AG04450 (cell line): ENCODE measurements around the gene CLBA1. TPM values are rescaled to one million over a fixed set of nuclear protein-coding genes. Genes with fewer than 3 reads are reported as not detected.
"Not testable (repeated sequence)": the region's sequence is repeated elsewhere in the genome, so short reads cannot be mapped to it uniquely, and the experiment has no call there.

Source experiments
- CTCF ChIA-PET: fragments of 300-600, 350-600 bp; formaldehyde crosslinking; extraction: SDS; loops from one replicate; lab custom pipeline; 2022; ENCODE audit warnings: antibody characterized with exemption, inconsistent platforms; lab: Charles Lee
- POLR2A ChIA-PET: fragments of 350-600 bp; formaldehyde crosslinking; extraction: SDS; loops from one replicate; lab custom pipeline; 2021; ENCODE audit warnings: antibody characterized with exemption, inconsistent platforms; lab: Yijun Ruan, JAX
- DNase-seq: peaks from one replicate; pipeline ENCODE4 v3.0.0-alpha.2; 2011; ENCODE audit warnings: low read depth, low spot score
- H3K27ac ChIP-seq: one replicate; pipeline ENCODE4 v1.5.1; 2012; ENCODE audit warnings: low read depth, low read length, control low read depth
- H3K27me3 ChIP-seq: one replicate; pipeline ENCODE4 v1.6.0; 2012; ENCODE audit warnings: low read length; ENCODE audit not compliant: control insufficient read depth, insufficient read depth
- H3K4me3 ChIP-seq: 2 replicates; pipeline ENCODE4 v1.5.1; 2011; ENCODE audit warnings: mild to moderate bottlenecking, low read depth, low read length, control low read depth
- H3K9me3 ChIP-seq: 2 replicates; pipeline ENCODE4 v1.5.1; 2012; ENCODE audit warnings: low read length; ENCODE audit not compliant: control insufficient read depth, insufficient read depth
- polyA plus RNA-seq: library from polyadenylated mRNA; depleted of rRNA; stranded (reverse); fragments of >200 nt; gene quantifications from 2 replicates; pipeline ENCODE4 v1.2.3, GENCODE V29; 2011
- TF ChIP-seq, protein P1 (sequence below): IDR thresholded peaks from 2 replicates; pipeline ENCODE4 v1.5.1; 2011; ENCODE audit warnings: low read depth, low read length, control low read depth, inconsistent platforms

The CLBA1 gene
- polyA plus RNA-seq, 1 experiment = 4.6 TPM

DNA sequence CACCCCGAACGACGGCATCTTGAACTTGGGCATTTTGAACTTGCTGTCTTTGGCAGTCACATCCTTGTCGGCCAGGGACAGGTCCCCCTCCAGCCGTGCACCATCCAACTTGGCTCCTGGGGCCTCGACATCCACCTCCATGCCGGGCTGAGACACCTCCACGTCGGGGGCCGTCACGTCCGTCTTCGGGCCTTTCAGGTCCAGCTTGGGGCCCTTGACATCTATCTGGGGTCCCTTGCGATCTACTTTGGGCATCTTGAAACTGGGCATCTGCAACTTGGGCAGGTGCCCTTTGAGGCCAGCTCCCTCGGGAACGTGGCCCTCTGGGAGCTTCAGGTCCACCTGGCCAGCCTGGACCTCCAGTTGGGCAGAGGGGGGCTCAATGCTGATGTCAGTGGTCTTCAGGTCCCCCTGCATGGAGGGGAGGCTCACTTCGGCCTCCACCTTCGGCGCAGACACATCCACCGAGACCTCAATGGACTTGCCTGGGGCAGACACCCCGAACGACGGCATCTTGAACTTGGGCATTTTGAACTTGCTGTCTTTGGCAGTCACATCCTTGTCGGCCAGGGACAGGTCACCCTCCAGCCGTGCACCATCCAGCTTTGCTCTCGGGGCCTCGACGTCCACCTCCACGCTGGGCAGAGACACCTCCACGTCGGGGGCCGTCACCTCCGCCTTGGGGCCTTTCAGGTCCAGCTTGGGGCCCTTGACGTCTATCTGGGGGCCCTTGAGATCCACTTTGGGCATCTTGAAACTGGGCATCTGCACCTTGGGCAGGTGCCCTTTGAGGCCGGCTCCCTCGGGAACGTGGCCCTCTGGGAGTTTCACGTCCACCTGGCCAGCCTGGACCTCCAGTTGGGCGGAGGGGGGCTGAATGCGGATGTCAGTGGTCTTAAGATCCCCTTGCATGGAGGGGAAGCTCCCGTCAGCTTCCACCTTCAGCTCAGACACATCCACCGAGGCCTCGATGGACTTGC, 39.3 kb upstream of the CLBA1 start:
- DNase-seq, POLR2A ChIA-PET, CTCF ChIA-PET, H3K27ac ChIP-seq, H3K27me3 ChIP-seq, H3K4me3 ChIP-seq: not testable (repeated sequence)
- H3K9me3 ChIP-seq = peaks cover 30% of the 10 kb centered on the region; the same call in 1 of the 2 replicates

DNA sequence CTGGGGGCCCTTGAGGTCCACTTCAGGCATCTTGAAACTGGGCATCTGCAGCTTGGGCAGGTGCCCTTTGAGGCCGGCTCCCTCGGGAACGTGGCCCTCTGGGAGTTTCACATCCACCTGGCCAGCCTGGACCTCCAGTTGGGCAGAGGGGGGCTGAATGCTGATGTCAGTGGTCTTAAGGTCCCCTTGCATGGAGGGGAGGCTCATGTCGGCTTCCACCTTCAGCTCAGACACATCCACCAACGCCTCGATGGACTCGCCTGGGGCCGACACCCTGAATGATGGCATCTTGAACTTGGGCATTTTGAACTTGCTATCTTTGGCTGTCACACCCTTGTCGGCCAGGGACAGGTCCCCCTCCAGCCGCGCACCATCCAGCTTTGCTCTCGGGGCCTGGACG, 38.4 kb upstream of the CLBA1 start:
- DNase-seq, H3K27ac ChIP-seq, H3K4me3 ChIP-seq, POLR2A ChIA-PET, CTCF ChIA-PET, H3K27me3 ChIP-seq: not testable (repeated sequence)
- peaks cover 35% of the 10 kb centered on the region; the same call in 1 of the 2 replicates for H3K9me3 ChIP-seq

DNA sequence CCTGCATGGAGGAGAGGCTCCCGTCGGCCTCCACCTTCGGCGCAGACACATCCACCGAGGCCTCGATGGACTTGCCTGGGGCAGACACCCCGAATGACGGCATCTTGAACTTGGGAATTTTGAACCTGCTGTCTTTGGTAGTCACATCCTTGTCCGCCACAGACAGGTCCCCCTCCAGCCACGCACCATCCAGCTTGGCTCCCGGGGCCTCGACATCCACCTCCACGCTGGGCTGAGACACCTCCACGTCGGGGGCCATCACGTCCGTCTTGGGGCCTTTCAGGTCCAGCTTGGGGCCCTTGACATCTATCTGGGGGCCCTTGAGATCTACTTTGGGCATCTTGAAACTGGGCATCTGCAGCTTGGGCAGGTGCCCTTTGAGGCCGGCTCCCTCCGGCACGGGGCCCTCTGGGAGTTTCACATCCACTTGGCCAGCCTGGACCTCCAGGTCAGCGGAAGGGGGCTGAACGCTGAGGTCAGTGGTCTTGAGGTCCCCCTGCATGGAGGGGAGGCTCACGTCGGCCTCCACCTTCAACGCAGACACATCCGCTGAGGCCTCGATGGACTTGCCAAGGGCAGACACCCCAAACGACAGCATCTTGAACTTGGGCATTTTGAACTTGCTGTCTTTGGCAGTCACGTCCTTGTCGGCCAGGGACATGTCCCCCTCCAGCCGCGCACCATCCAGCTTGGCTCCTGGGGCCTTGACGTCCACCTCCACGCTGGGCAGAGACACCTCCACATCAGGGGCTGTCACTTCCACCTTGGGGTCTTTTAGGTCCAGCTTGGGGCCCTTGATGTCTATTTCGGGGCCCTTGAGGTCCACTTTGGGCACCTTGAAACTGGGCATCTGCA, 37.5 kb upstream of the CLBA1 start:
- peaks cover 31% of the 10 kb centered on the region; the same call in 1 of the 2 replicates for H3K9me3 ChIP-seq
- H3K4me3 ChIP-seq, DNase-seq, H3K27me3 ChIP-seq, CTCF ChIA-PET, H3K27ac ChIP-seq, POLR2A ChIA-PET: not testable (repeated sequence)

DNA sequence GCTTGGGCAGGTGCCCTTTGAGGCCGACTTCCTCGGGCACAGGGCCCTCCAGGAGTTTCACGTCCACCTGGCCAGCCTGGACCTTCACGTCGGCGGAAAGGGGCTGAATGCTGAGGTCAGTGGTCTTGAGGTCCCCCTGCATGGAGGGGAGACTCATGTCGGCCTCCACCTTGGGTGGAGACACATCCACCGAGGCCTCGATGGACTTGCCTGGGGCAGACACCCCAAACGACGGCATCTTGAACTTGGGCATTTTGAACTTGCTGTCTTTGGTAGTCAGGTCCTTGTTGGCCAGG, 36.9 kb upstream of the CLBA1 start:
- TF ChIP-seq, protein P1, sequence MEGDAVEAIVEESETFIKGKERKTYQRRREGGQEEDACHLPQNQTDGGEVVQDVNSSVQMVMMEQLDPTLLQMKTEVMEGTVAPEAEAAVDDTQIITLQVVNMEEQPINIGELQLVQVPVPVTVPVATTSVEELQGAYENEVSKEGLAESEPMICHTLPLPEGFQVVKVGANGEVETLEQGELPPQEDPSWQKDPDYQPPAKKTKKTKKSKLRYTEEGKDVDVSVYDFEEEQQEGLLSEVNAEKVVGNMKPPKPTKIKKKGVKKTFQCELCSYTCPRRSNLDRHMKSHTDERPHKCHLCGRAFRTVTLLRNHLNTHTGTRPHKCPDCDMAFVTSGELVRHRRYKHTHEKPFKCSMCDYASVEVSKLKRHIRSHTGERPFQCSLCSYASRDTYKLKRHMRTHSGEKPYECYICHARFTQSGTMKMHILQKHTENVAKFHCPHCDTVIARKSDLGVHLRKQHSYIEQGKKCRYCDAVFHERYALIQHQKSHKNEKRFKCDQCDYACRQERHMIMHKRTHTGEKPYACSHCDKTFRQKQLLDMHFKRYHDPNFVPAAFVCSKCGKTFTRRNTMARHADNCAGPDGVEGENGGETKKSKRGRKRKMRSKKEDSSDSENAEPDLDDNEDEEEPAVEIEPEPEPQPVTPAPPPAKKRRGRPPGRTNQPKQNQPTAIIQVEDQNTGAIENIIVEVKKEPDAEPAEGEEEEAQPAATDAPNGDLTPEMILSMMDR = no peak
- Histone ChIP-seq H3K27ac (no peak overlapping the region), H3K27me3 (no peaks in the 10 kb centered on the region), H3K9me3 (peaks cover 31% of the 10 kb centered on the region; the same call in 1 of the 2 replicates), H3K4me3 (no peak overlapping the region)
- ChIA-PET POLR2A (no interaction called here), CTCF (interaction anchor here (0.7 kb wide), 1 partner anchor 21 kb away, joined by 4 read pairs; no protein-coding TSS in a partner anchor)
- DNase-seq = no peak

DNA sequence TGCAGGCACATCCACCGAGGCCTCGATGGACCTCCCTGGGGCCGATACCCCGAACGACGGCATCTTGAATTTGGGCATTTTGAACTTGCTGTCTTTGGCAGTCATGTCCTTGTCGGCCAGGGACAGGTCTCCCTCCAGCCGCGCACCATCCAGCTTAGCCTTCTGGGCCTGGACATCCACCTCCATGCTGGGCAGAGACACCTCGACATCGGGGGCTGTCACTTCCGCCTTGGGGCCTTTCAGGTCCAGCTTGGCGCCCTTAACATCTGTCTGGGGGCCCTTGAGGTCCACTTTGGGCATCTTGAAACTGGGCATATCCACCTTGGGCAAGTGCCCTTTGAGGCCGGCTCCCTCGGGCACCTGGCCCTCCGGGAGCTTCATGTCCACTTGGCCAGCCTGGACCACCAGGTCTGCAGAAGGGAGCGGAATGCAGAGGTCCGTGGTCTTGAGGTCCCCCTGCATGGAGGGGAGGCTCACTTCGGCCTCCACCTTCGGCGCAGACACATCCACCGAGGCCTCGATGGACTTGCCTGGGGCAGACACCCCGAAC, 36.1 kb upstream of the CLBA1 start:
- CTCF ChIA-PET = interaction anchor here (0.7 kb wide), 1 partner anchor 20 kb away, joined by 4 read pairs; no protein-coding TSS in a partner anchor
- H3K27me3 ChIP-seq, POLR2A ChIA-PET, DNase-seq, H3K4me3 ChIP-seq, H3K27ac ChIP-seq: not testable (repeated sequence)
- peaks cover 28% of the 10 kb centered on the region; the same call in 1 of the 2 replicates for H3K9me3 ChIP-seq

DNA sequence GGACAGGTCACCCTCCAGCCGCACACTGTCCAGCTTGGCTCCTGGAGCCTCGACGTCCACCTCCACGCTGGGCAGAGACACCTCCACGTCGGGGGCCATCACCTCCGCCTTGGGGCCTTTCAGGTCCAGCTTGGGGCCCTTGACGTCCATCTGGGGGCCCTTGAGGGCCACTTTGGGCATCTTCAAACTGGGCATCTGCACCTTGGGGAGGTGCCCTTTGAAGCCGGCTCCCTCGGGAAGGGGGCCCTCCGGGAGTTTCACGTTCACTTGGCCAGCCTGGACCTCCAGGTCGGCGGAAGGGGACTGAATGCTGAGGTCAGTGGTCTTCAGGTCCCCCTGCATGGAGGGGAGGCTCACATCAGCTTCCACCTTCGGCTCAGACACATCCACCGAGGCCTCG, 35.6 kb upstream of the CLBA1 start:
- TF ChIP-seq, protein P1 = no peak
- no peak overlapping the region for H3K4me3 ChIP-seq
- no peak for DNase-seq
- H3K27ac ChIP-seq = no peak overlapping the region
- H3K27me3 ChIP-seq = no peaks in the 10 kb centered on the region
- ChIA-PET POLR2A (no interaction called here), CTCF (no interaction called here)
- H3K9me3 ChIP-seq = peaks cover 23% of the 10 kb centered on the region; the same call in 1 of the 2 replicates

DNA sequence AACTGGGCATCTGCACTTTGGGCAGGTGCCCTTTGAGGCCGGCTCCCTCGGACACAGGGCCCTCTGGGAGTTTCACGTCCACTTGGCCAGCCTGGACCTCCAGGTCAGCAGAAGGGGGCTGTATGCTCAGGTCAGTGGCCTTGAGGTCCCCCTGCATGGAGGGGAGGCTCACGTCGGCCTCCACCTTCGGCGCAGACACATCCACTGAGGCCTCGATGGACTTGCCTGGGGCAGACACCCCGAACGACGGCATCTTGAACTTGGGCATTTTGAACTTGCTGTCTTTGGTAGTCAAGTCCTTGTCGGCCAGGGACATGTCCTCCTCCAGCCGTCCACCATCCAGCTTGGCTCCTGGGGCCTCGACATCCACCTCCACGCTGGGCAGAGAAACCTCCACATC, 34.9 kb upstream of the CLBA1 start:
- peaks cover 20% of the 10 kb centered on the region; the same call in 1 of the 2 replicates for H3K9me3 ChIP-seq
- DNase-seq, H3K27me3 ChIP-seq, H3K27ac ChIP-seq, POLR2A ChIA-PET, CTCF ChIA-PET, H3K4me3 ChIP-seq: not testable (repeated sequence)

DNA sequence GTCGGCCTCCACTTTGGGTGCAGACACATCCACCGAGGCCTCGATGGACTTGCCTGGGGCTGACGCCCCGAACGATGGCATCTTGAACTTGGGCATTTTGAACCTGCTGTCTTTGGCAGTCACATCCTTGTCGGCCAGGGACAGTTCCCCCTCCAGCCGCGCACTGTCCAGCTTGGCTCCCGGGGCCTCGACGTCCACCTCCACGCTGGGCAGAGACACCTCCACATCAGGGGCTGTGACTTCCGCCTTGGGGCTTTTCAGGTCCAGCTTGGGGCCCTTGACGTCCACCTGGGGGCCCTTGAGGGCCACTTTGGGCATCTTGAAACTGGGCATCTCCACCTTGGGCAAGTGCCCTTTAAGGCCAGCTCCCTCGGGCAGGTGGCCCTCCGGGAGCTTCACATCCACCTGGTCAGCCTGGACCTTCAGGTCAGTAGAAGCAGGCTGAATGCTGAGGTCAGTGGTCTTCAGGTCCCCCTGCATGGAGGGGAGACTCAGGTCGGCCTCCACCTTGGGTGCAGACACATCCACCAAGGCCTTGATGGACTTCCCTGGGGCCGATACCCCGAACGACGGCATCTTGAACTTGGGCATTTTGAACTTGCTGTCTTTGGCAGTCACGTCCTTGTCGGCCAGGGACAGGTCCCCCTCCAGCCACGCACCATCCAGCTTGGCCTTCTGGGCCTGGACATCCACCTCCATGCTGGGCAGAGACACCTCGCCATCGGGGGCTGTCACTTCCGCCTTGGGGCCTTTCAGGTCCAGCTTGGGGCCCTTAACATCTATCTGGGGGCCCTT, 33.5 kb upstream of the CLBA1 start:
- DNase-seq, H3K27me3 ChIP-seq, POLR2A ChIA-PET, CTCF ChIA-PET, H3K27ac ChIP-seq, H3K4me3 ChIP-seq: not testable (repeated sequence)
- peaks cover 18% of the 10 kb centered on the region; the same call in 1 of the 2 replicates for H3K9me3 ChIP-seq
